DMS53 treated with DMSO at 0.1 percent for 48 hours (cell line): ENCODE results near the gene PSAPL1.
"Not testable (repeated sequence)": the region's sequence is repeated elsewhere in the genome, so short reads cannot be mapped to it uniquely, and the experiment has no call there.

Source experiments
- DNase-seq: peaks from one replicate; lab custom pipeline; 2025; ENCODE audit not compliant: unreplicated experiment; lab: John Stamatoyannopoulos, UW

PSAPL1 gene

GRCh38 chr4:7459471-7459870 lies 24.7 kb upstream of the PSAPL1 start:
- no peak for DNase-seq

- no peak for DNase-seq
These were observed 23.7 kb upstream of the PSAPL1 start for GRCh38 chr4:7458477-7458876.

GRCh38 chr4:7458066-7458425 lies 23.3 kb upstream of the PSAPL1 start:
- no peak for DNase-seq

GRCh38 chr4:7457201-7458065 lies 22.7 kb upstream of the PSAPL1 start:
- no peak for DNase-seq

- not testable (repeated sequence) for DNase-seq
These were observed 18.1 kb upstream of the PSAPL1 start for GRCh38 chr4:7452802-7453201.

GRCh38 chr4:7451800-7452199 lies 17.1 kb upstream of the PSAPL1 start:
- DNase-seq, result no peak

GRCh38 chr4:7451434-7451789 lies 16.7 kb upstream of the PSAPL1 start:
- DNase-seq, result no peak

- no peak for DNase-seq
These were observed 16.2 kb upstream of the PSAPL1 start for GRCh38 chr4:7450775-7451433.

GRCh38 chr4:7448036-7448435 lies 13.3 kb upstream of the PSAPL1 start:
- DNase-seq, result no peak

- no peak for DNase-seq
These were observed 12.5 kb upstream of the PSAPL1 start for GRCh38 chr4:7447236-7447635.

GRCh38 chr4:7444731-7445130 lies 10.0 kb upstream of the PSAPL1 start:
- DNase-seq, result no peak

- DNase-seq, result no peak
These were observed 9.6 kb upstream of the PSAPL1 start for GRCh38 chr4:7444314-7444713.

GRCh38 chr4:7442574-7443162 lies 7.9 kb upstream of the PSAPL1 start:
- DNase-seq, result no peak

GRCh38 chr4:7441201-7441600 lies 6.5 kb upstream of the PSAPL1 start:
- DNase-seq, result no peak

GRCh38 chr4:7439699-7440098 lies 5.0 kb upstream of the PSAPL1 start:
- no peak for DNase-seq

- DNase-seq, result no peak
These were observed 1.5 kb upstream of the PSAPL1 start for GRCh38 chr4:7436256-7436655.

- no peak for DNase-seq
These were observed 836 bp upstream of the PSAPL1 start for GRCh38 chr4:7435471-7436061.

GRCh38 chr4:7434141-7434765 lies 477 bp downstream of the PSAPL1 start:
- no peak for DNase-seq

- no peak for DNase-seq
These were observed 1.2 kb downstream of the PSAPL1 start for GRCh38 chr4:7433376-7434140.

GRCh38 chr4:7432531-7433375 lies 2.0 kb downstream of the PSAPL1 start:
- DNase-seq, result no peak
